ENCODE results near the gene MYO10.

Gene MYO10

DNA sequence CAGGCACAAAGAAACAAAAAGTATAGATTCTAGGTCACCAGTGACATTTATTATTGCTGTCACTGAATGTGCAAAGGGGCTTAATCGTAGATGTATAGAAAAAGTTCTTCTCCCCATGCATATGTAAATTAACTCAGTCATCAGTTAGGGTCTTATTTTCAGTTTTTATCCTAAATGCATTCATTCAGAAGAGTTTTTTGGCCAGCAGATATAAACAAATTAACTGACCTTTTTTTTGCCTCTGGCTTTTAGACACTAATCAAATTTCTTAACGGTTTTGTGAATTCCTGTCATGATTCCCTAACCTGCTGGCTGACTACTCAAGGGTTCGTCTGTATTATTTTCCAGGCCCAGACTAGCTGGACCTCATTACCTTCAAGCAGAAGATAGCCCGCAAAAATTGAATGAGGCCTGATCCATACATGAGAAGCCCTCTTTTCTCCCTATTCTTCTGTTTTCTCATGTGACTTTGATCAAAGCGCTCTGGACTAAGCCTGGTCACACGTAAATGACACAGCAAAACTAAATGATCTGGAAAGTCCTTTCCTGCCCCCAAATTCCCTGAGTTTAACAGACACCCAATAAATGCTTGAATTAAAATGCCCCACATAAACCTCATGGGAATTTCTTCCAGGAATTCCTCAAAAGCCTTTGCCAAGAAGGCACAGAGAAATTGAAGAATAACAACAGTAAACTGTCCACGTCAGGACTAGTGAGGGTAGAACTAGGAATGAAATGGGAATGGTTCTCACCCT lies 83.7 kb downstream of the MYO10 start:
- no peak for DNase-seq (ENCODE audit: insufficient read length, low spot score)
- TF ChIP-seq CTCF (IDR thresholded peaks at IDR 0.05; ENCODE audit: insufficient read depth, missing control alignments): no peak
- no peak for FAIRE-seq

- FAIRE-seq: no peak
Measured at GRCh38 chr5:16849775-16850174, 86.3 kb downstream of the MYO10 start.

DNA sequence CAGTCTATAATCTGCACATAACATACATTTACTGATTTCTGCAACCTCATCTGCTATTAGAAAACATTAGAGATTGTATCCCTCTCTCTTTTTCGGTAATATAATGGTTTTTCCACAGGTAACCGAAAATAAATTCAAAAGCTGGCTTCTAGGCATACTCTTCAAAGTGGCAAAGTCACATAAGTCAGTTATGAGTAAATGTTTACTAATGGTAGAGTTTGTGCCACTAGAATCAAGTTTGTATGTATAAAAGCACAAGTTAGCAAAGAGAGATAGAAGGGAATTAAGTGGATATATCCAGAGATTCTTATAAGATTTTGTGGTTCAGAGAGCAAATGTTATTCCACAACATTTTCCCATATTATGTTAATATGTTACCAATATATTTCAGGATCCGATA lies 86.9 kb downstream of the MYO10 start:
- DNase-seq (ENCODE audit: insufficient read length, low spot score): no peak
- no peak for FAIRE-seq
- TF ChIP-seq CTCF (IDR thresholded peaks at IDR 0.05; ENCODE audit: insufficient read depth, missing control alignments): no peak

More at GRCh38 chr5:16849775-16850174, 86.3 kb downstream of the MYO10 start:
- TF ChIP-seq CTCF (IDR thresholded peaks at IDR 0.05; ENCODE audit: insufficient read depth, missing control alignments): no peak
- no peak for DNase-seq (ENCODE audit: insufficient read length, low spot score)

DNA sequence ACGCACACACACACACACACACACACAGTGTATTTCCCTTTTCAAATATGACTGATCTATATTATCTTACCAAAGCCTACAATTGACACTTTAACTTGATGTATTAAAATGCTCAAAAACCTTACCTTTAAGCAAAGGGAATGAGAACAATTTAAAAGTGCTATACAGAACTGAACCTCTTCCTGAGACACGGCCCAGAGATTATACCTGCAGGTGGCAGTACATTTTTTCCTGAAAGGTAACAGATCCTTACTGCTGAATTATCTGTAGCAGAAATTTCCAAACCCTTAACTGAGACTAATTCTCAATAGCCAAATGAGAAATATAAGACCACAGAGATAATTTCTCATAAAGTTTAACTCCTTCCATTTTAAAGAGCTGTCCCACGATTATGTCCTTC lies 91.1 kb downstream of the MYO10 start:
- no peak for DNase-seq (ENCODE audit: insufficient read length, low spot score)
- no peak for TF ChIP-seq CTCF (IDR thresholded peaks at IDR 0.05; ENCODE audit: insufficient read depth, missing control alignments)
- FAIRE-seq: no peak

GRCh38 chr5:16842896-16843295 lies 93.2 kb downstream of the MYO10 start:
- TF ChIP-seq CTCF (IDR thresholded peaks at IDR 0.05; ENCODE audit: insufficient read depth, missing control alignments): no peak
- FAIRE-seq (no peak), DNase-seq (ENCODE audit: insufficient read length, low spot score) (no peak)

DNA sequence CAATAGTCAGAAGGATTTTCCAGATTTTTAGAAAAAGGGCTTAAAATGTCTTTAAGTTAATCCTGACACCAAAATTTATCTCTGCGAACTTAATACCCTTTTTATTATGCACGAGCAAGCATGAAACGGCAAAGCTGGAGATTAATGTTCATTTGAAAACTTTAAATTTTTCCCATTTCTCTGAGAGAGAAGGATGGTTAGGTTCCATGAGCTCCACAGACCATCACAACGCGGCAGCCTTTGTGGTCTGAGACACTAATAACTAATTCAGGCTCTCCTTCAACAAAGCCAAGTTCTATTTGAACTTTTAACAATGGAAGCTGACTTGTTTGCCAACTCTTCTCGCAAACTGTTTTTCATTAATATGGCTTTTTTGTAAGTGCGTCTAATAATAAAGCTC lies 94.7 kb downstream of the MYO10 start:
- FAIRE-seq (no peak), DNase-seq (ENCODE audit: insufficient read length, low spot score) (no peak)
- no peak for TF ChIP-seq CTCF (IDR thresholded peaks at IDR 0.05; ENCODE audit: insufficient read depth, missing control alignments)

GRCh38 chr5:16837305-16837704 lies 98.8 kb downstream of the MYO10 start:
- no peak for TF ChIP-seq CTCF (IDR thresholded peaks at IDR 0.05; ENCODE audit: insufficient read depth, missing control alignments)
- FAIRE-seq (no peak), DNase-seq (ENCODE audit: insufficient read length, low spot score) (no peak)

All from D721Med (cell line).